ENCODE data around the gene FBLN2. TPM values are rescaled to one million over a fixed set of nuclear protein-coding genes. Genes with fewer than 3 reads are reported as not detected.

Gene FBLN2
- total RNA-seq, 2 donors from 2014 or later = 12.8 to 318 TPM

- WGBS = 95% methylated on average over 18 of the region's 18 CpGs
Observed at GRCh38 chr3:13634151-13634550, 85.2 kb downstream of the FBLN2 start.

GRCh38 chr3:13634615-13635014, 85.7 kb downstream of the FBLN2 start:
- intact Hi-C loops (cut with DNase I) = no loop called here

More at GRCh38 chr3:13634151-13634550, 85.2 kb downstream of the FBLN2 start:
- Histone ChIP-seq H3K27me3 (replicated peaks; ENCODE audit: insufficient read depth) (no peaks in the 10 kb centered on the region), H3K36me3 (no peaks in the 10 kb centered on the region), H3K27ac (no peak overlapping the region), H3K4me1 (replicated peaks) (no peaks in the 10 kb centered on the region), H3K4me3 (no peak overlapping the region), H3K9me3 (no peaks in the 10 kb centered on the region)
- intact Hi-C loops (cut with DNase I) = no loop called here
- TF ChIP-seq, protein P1, sequence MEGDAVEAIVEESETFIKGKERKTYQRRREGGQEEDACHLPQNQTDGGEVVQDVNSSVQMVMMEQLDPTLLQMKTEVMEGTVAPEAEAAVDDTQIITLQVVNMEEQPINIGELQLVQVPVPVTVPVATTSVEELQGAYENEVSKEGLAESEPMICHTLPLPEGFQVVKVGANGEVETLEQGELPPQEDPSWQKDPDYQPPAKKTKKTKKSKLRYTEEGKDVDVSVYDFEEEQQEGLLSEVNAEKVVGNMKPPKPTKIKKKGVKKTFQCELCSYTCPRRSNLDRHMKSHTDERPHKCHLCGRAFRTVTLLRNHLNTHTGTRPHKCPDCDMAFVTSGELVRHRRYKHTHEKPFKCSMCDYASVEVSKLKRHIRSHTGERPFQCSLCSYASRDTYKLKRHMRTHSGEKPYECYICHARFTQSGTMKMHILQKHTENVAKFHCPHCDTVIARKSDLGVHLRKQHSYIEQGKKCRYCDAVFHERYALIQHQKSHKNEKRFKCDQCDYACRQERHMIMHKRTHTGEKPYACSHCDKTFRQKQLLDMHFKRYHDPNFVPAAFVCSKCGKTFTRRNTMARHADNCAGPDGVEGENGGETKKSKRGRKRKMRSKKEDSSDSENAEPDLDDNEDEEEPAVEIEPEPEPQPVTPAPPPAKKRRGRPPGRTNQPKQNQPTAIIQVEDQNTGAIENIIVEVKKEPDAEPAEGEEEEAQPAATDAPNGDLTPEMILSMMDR (IDR thresholded peaks at IDR 0.05) = no peak
- TF ChIP-seq POLR2A (IDR thresholded peaks at IDR 0.05) (no peak), POLR2AphosphoS5 (IDR thresholded peaks at IDR 0.05) (no peak)
- no peak for DNase-seq (ENCODE audit: low spot score)

GRCh38 chr3:13636186-13636585, 87.3 kb downstream of the FBLN2 start:
- Histone ChIP-seq H3K36me3 (no peaks in the 10 kb centered on the region), H3K9me3 (no peaks in the 10 kb centered on the region), H3K4me1 (replicated peaks) (no peaks in the 10 kb centered on the region), H3K27ac (no peak overlapping the region), H3K27me3 (replicated peaks; ENCODE audit: insufficient read depth) (no peaks in the 10 kb centered on the region), H3K4me3 (no peak overlapping the region)
- no peak for DNase-seq (ENCODE audit: low spot score)
- 87% methylated on average over 14 of the region's 14 CpGs for WGBS
- intact Hi-C loops (cut with DNase I) = no loop called here
- no peak for TF ChIP-seq POLR2AphosphoS5 (IDR thresholded peaks at IDR 0.05)
- TF ChIP-seq, protein P1 (IDR thresholded peaks at IDR 0.05) = no peak
- TF ChIP-seq POLR2A (IDR thresholded peaks at IDR 0.05) = no peak

More at GRCh38 chr3:13634615-13635014, 85.7 kb downstream of the FBLN2 start:
- Histone ChIP-seq H3K27ac (no peak overlapping the region), H3K9me3 (no peaks in the 10 kb centered on the region), H3K27me3 (replicated peaks; ENCODE audit: insufficient read depth) (no peaks in the 10 kb centered on the region), H3K36me3 (no peaks in the 10 kb centered on the region), H3K4me3 (no peak overlapping the region), H3K4me1 (replicated peaks) (no peaks in the 10 kb centered on the region)
- WGBS = 93% methylated on average over 10 of the region's 10 CpGs
- DNase-seq (ENCODE audit: low spot score) = no peak
- no peak for TF ChIP-seq POLR2AphosphoS5 (IDR thresholded peaks at IDR 0.05)
- TF ChIP-seq, protein P1 (IDR thresholded peaks at IDR 0.05) = no peak
- TF ChIP-seq POLR2A (IDR thresholded peaks at IDR 0.05) = no peak

- H3K4me3 ChIP-seq = no peak overlapping the region
- 89% methylated on average over 8 of the region's 8 CpGs for WGBS
- intact Hi-C loops (cut with DNase I) = no loop called here
- no peaks in the 10 kb centered on the region for H3K9me3 ChIP-seq
- H3K27me3 ChIP-seq (replicated peaks; ENCODE audit: insufficient read depth) = no peaks in the 10 kb centered on the region
- H3K4me1 ChIP-seq (replicated peaks) = no peaks in the 10 kb centered on the region
- no peak for TF ChIP-seq POLR2AphosphoS5 (IDR thresholded peaks at IDR 0.05)
- no peak for TF ChIP-seq POLR2A (IDR thresholded peaks at IDR 0.05)
- TF ChIP-seq, protein P1 (IDR thresholded peaks at IDR 0.05) = no peak
- no peak for DNase-seq (ENCODE audit: low spot score)
- H3K27ac ChIP-seq = no peak overlapping the region
- no peaks in the 10 kb centered on the region for H3K36me3 ChIP-seq
Observed at GRCh38 chr3:13636874-13637273, 87.9 kb downstream of the FBLN2 start.

DNA sequence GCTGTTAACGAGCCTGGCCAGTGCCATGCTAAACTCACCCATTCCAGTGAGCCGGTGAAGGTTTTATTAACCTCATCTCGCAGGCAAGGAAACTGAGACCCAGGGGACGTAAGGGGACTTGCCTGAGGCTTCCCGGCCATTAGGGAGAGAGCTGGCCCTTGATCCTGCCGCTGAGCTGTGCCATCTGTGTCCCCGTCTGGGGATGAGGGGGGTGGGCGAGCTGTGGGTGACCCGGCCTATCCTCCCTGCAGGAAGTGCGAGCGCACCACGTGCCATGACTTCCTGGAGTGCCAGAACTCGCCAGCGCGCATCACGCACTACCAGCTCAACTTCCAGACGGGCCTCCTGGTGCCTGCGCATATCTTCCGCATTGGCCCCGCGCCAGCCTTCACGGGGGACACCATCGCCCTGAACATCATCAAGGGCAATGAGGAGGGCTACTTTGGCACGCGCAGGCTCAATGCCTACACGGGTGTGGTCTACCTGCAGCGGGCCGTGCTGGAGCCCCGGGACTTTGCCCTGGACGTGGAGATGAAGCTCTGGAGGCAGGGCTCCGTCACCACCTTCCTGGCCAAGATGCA, 88.5 kb downstream of the FBLN2 start:
- no peak for DNase-seq (ENCODE audit: low spot score)
- intact Hi-C loops (cut with DNase I) = no loop called here
- WGBS = 86% methylated on average over 31 of the region's 31 CpGs

More for the DNA sequence above, 88.5 kb downstream of the FBLN2 start:
- Histone ChIP-seq H3K4me3 (no peak overlapping the region), H3K4me1 (replicated peaks) (no peaks in the 10 kb centered on the region), H3K36me3 (no peaks in the 10 kb centered on the region), H3K9me3 (no peaks in the 10 kb centered on the region), H3K27ac (no peak overlapping the region), H3K27me3 (replicated peaks; ENCODE audit: insufficient read depth) (no peaks in the 10 kb centered on the region)
- TF ChIP-seq POLR2A (IDR thresholded peaks at IDR 0.05) = no peak
